Body of pancreas (tissue), 4 donors: ENCODE data around the gene RPS6KA2. TPM values are rescaled to one million over a fixed set of nuclear protein-coding genes. Genes with fewer than 3 reads are reported as not detected.

Experiments used
- ATAC-seq: fragments of 150-250 bp; one replicate; pipeline ENCODE4 v1.9.1; 2016
- DNase-seq, 4 donors: peaks; one replicate each; pipeline ENCODE4 v3.0.0-alpha.2; 2019
- H3K27ac ChIP-seq, 4 donors: fragments of 200-600 bp; sonication (generic); 1 replicate in 3 of 4; 2 replicates in 1 of 4; pipeline versions ENCODE4 v1.5.1 to v1.6.1; 2016 to 2019; ENCODE audit warnings: mild to moderate bottlenecking in 1 of 4, mixed read lengths in 1 of 4, moderate library complexity in 1 of 4
- H3K27me3 ChIP-seq, 2 donors: fragments of 200-600 bp; sonication (generic); one replicate each; pipeline ENCODE4 v1.6.0; 2016; ENCODE audit warnings: mild to moderate bottlenecking in 1 of 2
- H3K36me3 ChIP-seq, 2 donors: fragments of 200-600 bp; sonication (generic); replicated peaks in 1 of 2; 2 replicates each; pipeline ENCODE4 v1.5.1; 2016; ENCODE audit warnings: low read depth in 2 of 2; ENCODE audit not compliant: insufficient read depth in 1 of 2
- H3K4me1 ChIP-seq: fragments of 200-600 bp; sonication (generic); one replicate; pipeline ENCODE4 v1.6.0; 2016
- H3K4me3 ChIP-seq, 2 donors: fragments of 200-600 bp; sonication (generic); 1 replicate in 1 of 2; 2 replicates in 1 of 2; pipeline ENCODE4 v1.5.1; 2016 to 2019
- H3K9me3 ChIP-seq, 3 donors: fragments of 200-600 bp; sonication (generic); 1 replicate in 2 of 3; 2 replicates in 1 of 3; pipeline ENCODE4 v1.5.1; 2016
- CTCF ChIP-seq, 7 experiments: fragments of 450-650 bp in 4 of 7; fragments of 200-600 bp in 3 of 7; sonication (generic) in 3 of 7; IDR thresholded peaks; one replicate each; pipeline ENCODE4 v1.5.1; 2016 to 2019; ENCODE audit warnings: antibody characterized with exemption in 7 of 7
- POLR2A ChIP-seq, 3 donors: fragments of 450-650 bp; IDR thresholded peaks; one replicate each; pipeline ENCODE4 v1.6.1; 2016; ENCODE audit warnings: antibody characterized with exemption in 3 of 3, mild to moderate bottlenecking in 2 of 3
- WGBS, 2 donors: methylation state at CpG; one replicate each; pipeline ENCODE4 v1.1.5; 2017; 5-methylcytosine and 5-hydroxymethylcytosine counted together
- intact Hi-C: fragments of 100-400 bp; cut with DNase I; formaldehyde crosslinking; loops from one replicate; pipeline ENCODE4 v1.15.1; 2023
- total RNA-seq, 2 donors: library from RNA; depleted of rRNA; stranded (reverse); fragments of >200 nt; gene quantifications; one replicate each; pipeline ENCODE4 v1.1.0, GENCODE V29; 2016

The RPS6KA2 gene
- total RNA-seq, 2 donors from 2014 or later: 24.4 to 53.7 TPM

GRCh38 chr6:166466178-166467122, 160.6 kb downstream of the RPS6KA2 start:
- Histone ChIP-seq H3K36me3 (peaks cover 0 to 2% of the 10 kb centered on the region in 2 donors), H3K4me3 (no peak overlapping the region), H3K9me3 (no peaks in the 10 kb centered on the region), H3K27me3 (no peaks in the 10 kb centered on the region), H3K4me1 (peaks cover 4% of the 10 kb centered on the region), H3K27ac (peak overlapping the region; percentile 18 to 73 (median 62))
- peak; percentile 92 for ATAC-seq
- DNase-seq: peak; percentile 25 to 50 (median 34)
- 46 to 58% methylated on average over 9 of the region's 9 CpGs for WGBS, 2 donors
- TF ChIP-seq POLR2A (IDR thresholded peaks at IDR 0.05) (peak in 1 of 3 donors; percentile 40), CTCF (IDR thresholded peaks at IDR 0.05) (no peak)
- intact Hi-C loops: no loop called here

- Histone ChIP-seq H3K27me3 (no peaks in the 10 kb centered on the region), H3K4me3 (no peak overlapping the region), H3K27ac (peak overlapping the region in 3 of 4 donors; percentile 61 to 73 (median 62)), H3K9me3 (no peaks in the 10 kb centered on the region), H3K4me1 (peaks cover 4% of the 10 kb centered on the region), H3K36me3 (peaks cover 0 to 2% of the 10 kb centered on the region in 2 donors)
- intact Hi-C loops: no loop called here
- 67% methylated on average over 11 of the region's 11 CpGs for WGBS, 2 donors
- DNase-seq: peak in 1 of 4 donors; percentile 25
- peak; percentile 28 for ATAC-seq
- TF ChIP-seq CTCF (IDR thresholded peaks at IDR 0.05) (peak in 2 of 7 experiments; percentile 16 to 21), POLR2A (IDR thresholded peaks at IDR 0.05) (no peak)
Observed at GRCh38 chr6:166465671-166466087, 161.4 kb downstream of the RPS6KA2 start.

GRCh38 chr6:166465003-166465399, 162.1 kb downstream of the RPS6KA2 start:
- peaks cover 4% of the 10 kb centered on the region for H3K4me1 ChIP-seq
- H3K36me3 ChIP-seq: peaks cover 0 to 2% of the 10 kb centered on the region in 2 donors
- H3K27ac ChIP-seq: peak overlapping the region in 1 of 4 donors; percentile 73
- intact Hi-C loops: no loop called here
- no peak overlapping the region for H3K4me3 ChIP-seq
- 72 to 91% methylated on average over 5 of the region's 5 CpGs for WGBS, 2 donors
- ATAC-seq (no peak), DNase-seq (no peak)
- H3K9me3 ChIP-seq: no peaks in the 10 kb centered on the region
- no peaks in the 10 kb centered on the region for H3K27me3 ChIP-seq
- no peak for TF ChIP-seq CTCF (IDR thresholded peaks at IDR 0.05)
- no peak for TF ChIP-seq POLR2A (IDR thresholded peaks at IDR 0.05)

GRCh38 chr6:166464068-166465002, 162.7 kb downstream of the RPS6KA2 start:
- no peak overlapping the region for H3K4me3 ChIP-seq
- H3K27me3 ChIP-seq: no peaks in the 10 kb centered on the region
- H3K9me3 ChIP-seq: no peaks in the 10 kb centered on the region
- DNase-seq (no peak), ATAC-seq (no peak)
- H3K27ac ChIP-seq: no peak overlapping the region
- intact Hi-C loops: no loop called here
- 86 to 91% methylated on average over 22 of the region's 22 CpGs for WGBS, 2 donors
- H3K4me1 ChIP-seq: peaks cover 4% of the 10 kb centered on the region
- TF ChIP-seq CTCF (IDR thresholded peaks at IDR 0.05): no peak
- no peak for TF ChIP-seq POLR2A (IDR thresholded peaks at IDR 0.05)
- H3K36me3 ChIP-seq: no peaks in the 10 kb centered on the region
